WTC11 (cell line): ENCODE results near the gene FLRT1.
A peak's percentile ranks its signal among the peaks of the same experiment; 100 is the strongest.

Source experiments
- AR ChIP-seq: fragments of 250-450 bp; sonication (Bioruptor Pico); IDR thresholded peaks from 2 replicates; pipeline ENCODE4 v1.9.0; 2021; ENCODE audit warnings: mild to moderate bottlenecking
- ATF6 ChIP-seq: sonication (generic); formaldehyde crosslinking; IDR thresholded peaks from 2 replicates; pipeline ENCODE4 v1.8.1; 2023; ENCODE audit warnings: mild to moderate bottlenecking, missing genetic modification reagents
- ETV6 ChIP-seq: sonication (generic); formaldehyde crosslinking; IDR thresholded peaks from 2 replicates; pipeline ENCODE4 v1.8.1; 2022; ENCODE audit warnings: mild to moderate bottlenecking, missing genetic modification reagents
- GRHL2 ChIP-seq: fragments of 250-450 bp; sonication (Bioruptor Pico); IDR thresholded peaks from 2 replicates; pipeline ENCODE4 v1.8.0; 2022; ENCODE audit warnings: mild to moderate bottlenecking, moderate library complexity; ENCODE audit not compliant: insufficient replicate concordance, severe bottlenecking
- NR1H2 ChIP-seq: sonication (generic); formaldehyde crosslinking; IDR thresholded peaks from 2 replicates; pipeline ENCODE4 v1.9.0; 2021; ENCODE audit warnings: mild to moderate bottlenecking, moderate library complexity, missing genetic modification reagents
- NR2C2 ChIP-seq: sonication (generic); formaldehyde crosslinking; IDR thresholded peaks from 2 replicates; pipeline ENCODE4 v1.8.0; 2022; ENCODE audit warnings: mild to moderate bottlenecking, missing genetic modification reagents
- SP1 ChIP-seq: sonication (generic); formaldehyde crosslinking; conservative IDR thresholded peaks from 2 replicates; pipeline ENCODE4 v1.8.1; 2022; ENCODE audit warnings: missing genetic modification reagents
- USF2 ChIP-seq: sonication (generic); formaldehyde crosslinking; IDR thresholded peaks from 2 replicates; pipeline ENCODE4 v1.8.1; 2023; ENCODE audit warnings: mild to moderate bottlenecking, missing genetic modification reagents, moderate library complexity
- ZNF423 ChIP-seq: fragments of 250-450 bp; sonication (Bioruptor Pico); IDR thresholded peaks from 2 replicates; pipeline ENCODE4 v2.1.2; 2022; ENCODE audit warnings: mild to moderate bottlenecking, moderate library complexity
- TF ChIP-seq, protein P1 (sequence below): fragments of 200-600 bp; IDR thresholded peaks from 2 replicates; pipeline ENCODE4 v1.8.0; 2022; ENCODE audit warnings: antibody characterized with exemption
- TF ChIP-seq, protein P2 (sequence below): sonication (generic); formaldehyde crosslinking; IDR thresholded peaks from 2 replicates; pipeline ENCODE4 v1.8.1; 2023; ENCODE audit warnings: mild to moderate bottlenecking, moderate library complexity, missing genetic modification reagents

DNA sequence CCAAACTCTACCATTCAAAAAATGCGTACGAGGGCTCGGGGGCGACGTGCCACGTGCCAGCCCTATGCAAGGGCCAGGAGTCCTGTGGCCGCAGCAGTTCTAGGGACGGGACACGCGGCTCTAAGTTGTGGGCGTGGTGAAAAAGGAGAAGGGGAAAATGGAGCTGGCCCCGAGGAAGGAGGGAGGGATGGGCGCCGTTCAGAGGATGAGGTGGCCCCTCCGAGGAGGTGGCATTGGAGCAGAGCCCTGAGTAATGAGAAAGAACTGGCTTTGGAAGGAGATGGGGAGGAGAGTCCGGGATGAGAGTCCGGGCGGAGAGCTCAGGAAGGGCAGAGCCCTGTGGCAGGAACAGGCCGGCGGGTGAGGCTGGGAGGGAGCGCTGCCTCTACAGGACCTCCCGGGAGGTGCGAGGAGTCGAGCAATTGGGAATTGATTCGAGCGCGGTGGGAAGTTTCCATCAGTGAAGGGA lies 28.5 kb upstream of the FLRT1 start:
- no peak for TF ChIP-seq NR2C2
- no peak for TF ChIP-seq NR1H2 (CRISPR knock-in tag)
- 0 out of 2 replicates have a peak, but pooled peaks have one; percentile 16 for TF ChIP-seq SP1 (CRISPR knock-in tag)
- TF ChIP-seq ATF6, result no peak
- TF ChIP-seq, protein P1, sequence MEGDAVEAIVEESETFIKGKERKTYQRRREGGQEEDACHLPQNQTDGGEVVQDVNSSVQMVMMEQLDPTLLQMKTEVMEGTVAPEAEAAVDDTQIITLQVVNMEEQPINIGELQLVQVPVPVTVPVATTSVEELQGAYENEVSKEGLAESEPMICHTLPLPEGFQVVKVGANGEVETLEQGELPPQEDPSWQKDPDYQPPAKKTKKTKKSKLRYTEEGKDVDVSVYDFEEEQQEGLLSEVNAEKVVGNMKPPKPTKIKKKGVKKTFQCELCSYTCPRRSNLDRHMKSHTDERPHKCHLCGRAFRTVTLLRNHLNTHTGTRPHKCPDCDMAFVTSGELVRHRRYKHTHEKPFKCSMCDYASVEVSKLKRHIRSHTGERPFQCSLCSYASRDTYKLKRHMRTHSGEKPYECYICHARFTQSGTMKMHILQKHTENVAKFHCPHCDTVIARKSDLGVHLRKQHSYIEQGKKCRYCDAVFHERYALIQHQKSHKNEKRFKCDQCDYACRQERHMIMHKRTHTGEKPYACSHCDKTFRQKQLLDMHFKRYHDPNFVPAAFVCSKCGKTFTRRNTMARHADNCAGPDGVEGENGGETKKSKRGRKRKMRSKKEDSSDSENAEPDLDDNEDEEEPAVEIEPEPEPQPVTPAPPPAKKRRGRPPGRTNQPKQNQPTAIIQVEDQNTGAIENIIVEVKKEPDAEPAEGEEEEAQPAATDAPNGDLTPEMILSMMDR, result no peak
- TF ChIP-seq ETV6, result no peak
- peak; percentile 49 for TF ChIP-seq USF2 (CRISPR knock-in tag)
- no peak for TF ChIP-seq AR (CRISPR knock-in tag)
- TF ChIP-seq, protein P2, sequence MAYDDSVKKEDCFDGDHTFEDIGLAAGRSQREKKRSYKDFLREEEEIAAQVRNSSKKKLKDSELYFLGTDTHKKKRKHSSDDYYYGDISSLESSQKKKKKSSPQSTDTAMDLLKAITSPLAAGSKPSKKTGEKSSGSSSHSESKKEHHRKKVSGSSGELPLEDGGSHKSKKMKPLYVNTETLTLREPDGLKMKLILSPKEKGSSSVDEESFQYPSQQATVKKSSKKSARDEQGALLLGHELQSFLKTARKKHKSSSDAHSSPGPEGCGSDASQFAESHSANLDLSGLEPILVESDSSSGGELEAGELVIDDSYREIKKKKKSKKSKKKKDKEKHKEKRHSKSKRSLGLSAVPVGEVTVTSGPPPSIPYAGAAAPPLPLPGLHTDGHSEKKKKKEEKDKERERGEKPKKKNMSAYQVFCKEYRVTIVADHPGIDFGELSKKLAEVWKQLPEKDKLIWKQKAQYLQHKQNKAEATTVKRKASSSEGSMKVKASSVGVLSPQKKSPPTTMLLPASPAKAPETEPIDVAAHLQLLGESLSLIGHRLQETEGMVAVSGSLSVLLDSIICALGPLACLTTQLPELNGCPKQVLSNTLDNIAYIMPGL (CRISPR knock-in tag), result no peak
- no peak for TF ChIP-seq ZNF423 (CRISPR knock-in tag)
- TF ChIP-seq GRHL2, result no peak
